Measurements from ENCODE around the gene C2CD2. TPM values are rescaled to one million over a fixed set of nuclear protein-coding genes. Genes with fewer than 3 reads are reported as not detected.
A peak's percentile ranks its signal among the peaks of the same experiment; 100 is the strongest.

The C2CD2 gene
- total RNA-seq, 1 donor from 2014 or later: 4.6 TPM

DNA sequence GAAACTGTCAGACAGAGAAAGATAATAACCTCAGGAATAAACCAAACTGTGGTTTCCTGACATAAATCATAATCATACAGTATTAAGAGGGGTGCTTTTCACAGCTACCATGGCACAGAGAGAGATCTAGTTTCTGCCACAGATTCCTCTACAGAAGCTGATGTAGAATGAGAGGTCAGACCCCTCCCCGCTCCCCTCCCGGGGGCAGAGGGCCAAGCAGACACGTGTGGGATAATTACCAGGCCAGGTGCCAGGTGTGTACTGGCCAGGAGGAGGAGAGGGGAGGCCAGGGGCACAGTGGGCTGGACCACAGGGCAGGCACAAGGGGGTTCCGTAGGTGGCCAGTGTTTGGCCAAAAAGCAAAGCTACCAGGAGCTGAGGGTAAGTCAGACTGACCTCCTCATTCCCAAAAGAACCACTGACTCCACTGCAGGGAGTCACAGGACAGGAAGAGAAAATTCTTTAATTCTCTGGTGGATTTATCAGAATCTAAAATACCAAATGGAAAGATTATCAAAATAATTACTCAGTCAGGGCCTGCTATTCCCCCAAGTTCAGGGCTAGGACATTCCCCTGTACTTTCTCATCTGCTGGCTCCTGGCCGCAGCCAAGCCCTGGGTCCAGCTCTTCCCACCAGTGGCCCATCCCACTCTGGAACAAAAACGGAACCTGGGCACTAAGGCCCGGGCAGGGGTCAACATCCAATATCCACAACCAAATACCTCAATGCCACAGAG lies 30.0 kb downstream of the C2CD2 start:
- ATAC-seq (ENCODE audit: poor library complexity) (peak; percentile 73), DNase-seq (no peak)
- intact Hi-C loops (cut with DNase I): loop anchor here (10.0 kb wide), 2 partner anchors 49 to 81 kb away; partner anchors contain the start of gene PRDM15

DNA sequence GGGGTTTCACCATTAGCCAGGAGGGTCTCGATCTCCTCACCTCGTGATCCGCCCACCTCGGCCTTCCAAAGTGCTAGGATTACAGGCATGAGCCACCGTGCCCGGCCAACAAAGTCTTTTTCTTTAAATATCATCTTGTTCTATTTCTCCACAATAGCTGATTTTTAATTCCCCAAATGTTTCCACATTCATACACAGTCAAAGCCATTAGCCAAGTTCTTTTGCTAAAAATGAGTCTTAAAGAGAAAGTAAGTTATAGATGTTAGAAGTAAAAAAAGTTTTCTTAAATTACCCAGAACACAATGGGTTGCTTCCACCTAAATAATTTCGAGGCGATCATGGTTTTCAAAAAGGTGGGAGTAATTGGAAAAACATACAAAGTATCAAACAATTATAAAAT lies 30.6 kb downstream of the C2CD2 start:
- intact Hi-C loops (cut with DNase I): loop anchor here (10.0 kb wide), 2 partner anchors 48 to 82 kb away; partner anchors contain the start of gene PRDM15
- DNase-seq: no peak
- no peak for ATAC-seq (ENCODE audit: poor library complexity)

DNA sequence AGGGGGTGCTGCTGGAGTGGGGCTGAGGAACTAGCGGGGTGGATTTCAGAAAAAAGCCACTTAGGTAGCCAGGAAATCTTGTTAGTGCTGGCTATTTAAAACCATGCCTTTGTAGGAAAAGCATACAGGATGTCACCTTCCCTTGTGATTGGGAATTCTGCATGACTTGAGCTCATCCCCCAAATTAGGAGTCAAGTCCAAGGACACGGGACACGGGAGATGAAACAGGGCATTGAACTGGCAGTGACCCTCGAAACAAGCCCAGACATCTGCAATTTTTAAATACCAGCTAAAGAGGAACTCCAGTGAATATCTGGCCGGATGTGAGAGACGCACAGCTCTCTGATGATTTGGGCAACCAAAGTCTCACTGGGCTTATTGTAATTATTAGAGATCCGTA lies 32.8 kb downstream of the C2CD2 start:
- ATAC-seq (ENCODE audit: poor library complexity): no peak
- intact Hi-C loops (cut with DNase I): loop anchor here (10.0 kb wide), 2 partner anchors 46 to 84 kb away; partner anchors contain the start of gene PRDM15
- DNase-seq: no peak

DNA sequence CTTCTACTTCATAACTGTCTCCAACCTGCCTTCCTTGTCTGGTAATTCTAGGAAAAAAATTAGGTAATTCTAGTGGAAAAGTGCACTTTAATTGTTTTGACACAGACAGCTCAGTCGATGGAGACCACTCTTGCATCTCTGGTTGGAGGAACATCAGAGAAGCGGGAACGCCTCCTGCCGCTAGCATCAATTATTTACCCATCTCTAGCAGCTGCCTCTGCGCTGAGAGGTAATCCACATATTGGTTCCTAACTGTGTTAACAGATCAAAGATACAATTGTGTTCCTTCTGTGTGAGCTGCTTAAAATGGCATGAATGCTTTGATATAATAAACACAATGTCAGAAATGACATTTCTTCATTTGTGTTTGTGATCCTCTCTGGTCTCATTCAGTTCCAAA lies 33.3 kb downstream of the C2CD2 start:
- intact Hi-C loops (cut with DNase I): loop anchor here (10.0 kb wide), 2 partner anchors 46 to 84 kb away; partner anchors contain the start of gene PRDM15
- ATAC-seq (ENCODE audit: poor library complexity) (no peak), DNase-seq (no peak)

DNA sequence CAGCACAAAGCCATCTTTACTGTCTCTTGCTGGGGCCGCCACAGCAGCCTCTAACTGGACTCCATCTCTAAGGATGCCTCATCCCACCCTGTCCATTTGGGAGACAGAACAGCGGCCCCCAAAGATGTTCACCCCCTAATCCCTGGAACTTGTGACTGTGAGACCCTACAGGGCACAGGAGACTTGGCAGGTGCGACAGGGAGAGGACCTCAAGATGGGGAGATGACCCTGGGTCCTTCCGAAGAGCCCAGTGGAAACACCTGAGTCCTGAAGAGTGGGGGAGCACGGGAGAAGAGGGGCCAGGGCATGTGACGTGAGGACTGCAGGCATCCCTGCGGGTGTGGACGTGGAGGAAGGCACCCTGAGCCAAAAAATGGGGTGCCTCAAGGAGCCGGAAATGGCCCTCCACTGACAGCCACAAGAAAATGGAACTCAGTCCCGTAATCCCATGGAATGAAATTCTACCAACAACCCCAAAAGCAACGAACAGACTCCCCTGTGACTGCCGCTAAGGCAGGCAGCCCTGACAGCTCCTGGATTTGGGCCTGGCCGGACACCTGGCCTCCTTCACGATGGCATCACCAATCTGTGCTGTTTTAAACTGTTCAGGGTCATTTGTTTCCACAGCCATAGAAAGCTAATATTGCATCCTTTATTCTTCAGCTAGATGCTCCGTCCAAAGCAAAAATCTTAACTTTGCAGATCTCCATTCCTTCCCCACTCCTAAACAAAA lies 34.0 kb downstream of the C2CD2 start:
- intact Hi-C loops (cut with DNase I): loop anchor here (10.0 kb wide), 2 partner anchors 45 to 85 kb away; partner anchors contain the start of gene PRDM15
- ATAC-seq (ENCODE audit: poor library complexity) (no peak), DNase-seq (no peak)

DNA sequence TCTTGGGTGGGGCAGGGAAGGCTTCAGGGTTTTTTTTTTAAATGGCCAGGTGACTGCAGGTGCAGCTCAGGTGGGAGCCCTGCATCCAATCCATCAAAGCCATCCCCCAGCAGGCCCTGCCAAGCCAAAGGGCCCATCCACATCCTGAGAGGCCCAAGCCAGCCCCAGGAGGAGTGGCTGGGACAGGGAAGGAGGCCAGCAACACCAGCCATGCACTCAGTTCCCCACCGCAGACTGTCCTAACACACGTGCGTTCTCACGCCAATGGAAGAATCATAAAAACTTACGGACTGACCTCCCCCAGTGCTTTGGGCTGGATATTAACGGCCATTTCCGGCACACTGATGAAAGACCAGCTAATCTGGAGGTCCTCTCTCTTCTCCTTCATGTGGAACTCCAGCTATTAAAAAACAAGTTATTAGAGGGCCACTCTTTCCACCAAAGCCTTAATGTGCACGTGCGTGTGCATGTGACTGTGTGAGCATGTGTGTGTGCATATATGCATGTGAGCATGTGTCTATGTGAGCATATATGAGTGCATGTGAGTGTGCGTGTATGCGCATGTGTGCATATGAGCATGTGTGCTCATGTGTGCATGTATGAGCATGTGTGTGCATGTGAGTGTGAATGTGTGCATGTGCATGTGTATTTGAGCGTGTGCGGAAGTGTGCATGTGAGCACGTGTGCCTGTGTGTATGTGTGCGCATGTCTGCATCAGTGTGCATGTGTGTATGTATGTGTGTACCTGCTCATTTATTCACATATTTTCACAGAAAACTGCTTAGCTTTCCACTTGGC lies 35.1 kb downstream of the C2CD2 start:
- ATAC-seq (ENCODE audit: poor library complexity): no peak
- DNase-seq: no peak

DNA sequence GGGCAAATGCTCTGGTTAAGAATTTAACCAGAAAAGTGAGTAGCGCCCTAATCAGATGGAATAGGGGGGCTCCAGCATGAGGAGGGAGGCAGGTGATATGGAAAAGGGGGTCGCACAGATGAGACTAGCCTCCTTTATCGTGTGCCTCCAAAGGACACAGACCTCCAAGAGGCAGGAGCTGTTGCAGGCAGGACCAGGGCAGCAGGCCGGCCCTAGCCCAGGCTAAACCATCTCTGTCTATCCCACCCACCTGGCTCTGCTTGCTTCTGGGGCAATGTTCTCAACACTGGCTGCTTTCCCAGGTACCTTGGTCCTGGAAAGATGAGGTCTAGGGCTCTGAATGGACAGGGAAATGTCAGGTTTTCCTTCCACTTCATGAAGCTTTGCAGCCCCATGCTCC lies 36.3 kb downstream of the C2CD2 start:
- intact Hi-C loops (cut with DNase I): no loop called here
- ATAC-seq (ENCODE audit: poor library complexity) (no peak), DNase-seq (no peak)

More for the DNA sequence above, 35.1 kb downstream of the C2CD2 start:
- intact Hi-C loops (cut with DNase I): no loop called here

DNA sequence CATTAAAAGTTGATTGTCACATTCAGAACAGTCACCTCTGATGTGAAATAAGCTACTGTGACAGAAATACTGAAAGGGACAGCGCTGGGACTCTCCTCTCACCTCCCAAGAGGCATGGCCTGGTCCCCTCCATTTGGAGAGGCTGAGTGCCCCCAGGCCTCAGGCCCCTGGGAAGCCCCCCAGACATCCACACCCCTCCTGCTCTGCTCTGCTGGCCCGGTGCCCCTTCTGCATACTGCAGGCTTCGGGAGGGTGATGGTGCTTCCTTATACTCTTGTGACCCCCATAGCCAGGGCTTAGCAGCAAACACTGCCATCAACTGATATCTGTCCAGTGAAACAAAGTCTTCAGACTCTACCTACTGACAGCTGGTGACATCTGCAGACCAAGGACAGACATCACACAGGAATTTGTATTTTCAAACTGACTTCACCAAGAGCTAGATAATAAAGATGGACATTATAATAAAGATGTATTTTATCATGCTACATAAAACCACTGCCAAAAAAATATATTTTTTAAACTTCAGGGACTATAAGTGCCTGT lies 36.9 kb downstream of the C2CD2 start:
- intact Hi-C loops (cut with DNase I): no loop called here
- no peak for ATAC-seq (ENCODE audit: poor library complexity)
- DNase-seq: no peak

DNA sequence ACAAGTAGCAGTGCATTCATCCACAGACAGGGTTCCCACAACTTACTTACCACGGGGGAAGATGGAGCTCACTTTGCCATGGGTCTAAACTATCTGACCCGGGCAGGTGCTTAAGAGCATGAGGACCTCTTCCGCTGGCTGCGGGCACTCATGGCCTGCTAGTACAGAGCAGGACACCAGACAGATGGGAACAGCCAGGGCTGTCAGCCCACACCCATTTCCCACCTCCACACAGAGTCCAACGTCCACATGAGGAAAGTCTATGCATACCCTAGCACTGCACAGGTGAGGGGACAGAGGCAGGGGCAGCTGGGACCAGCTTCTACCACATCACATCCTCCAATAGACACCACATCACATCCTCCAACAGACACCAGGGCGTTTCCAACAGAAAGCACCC lies 38.9 kb downstream of the C2CD2 start:
- intact Hi-C loops (cut with DNase I): no loop called here
- ATAC-seq (ENCODE audit: poor library complexity) (no peak), DNase-seq (no peak)

DNA sequence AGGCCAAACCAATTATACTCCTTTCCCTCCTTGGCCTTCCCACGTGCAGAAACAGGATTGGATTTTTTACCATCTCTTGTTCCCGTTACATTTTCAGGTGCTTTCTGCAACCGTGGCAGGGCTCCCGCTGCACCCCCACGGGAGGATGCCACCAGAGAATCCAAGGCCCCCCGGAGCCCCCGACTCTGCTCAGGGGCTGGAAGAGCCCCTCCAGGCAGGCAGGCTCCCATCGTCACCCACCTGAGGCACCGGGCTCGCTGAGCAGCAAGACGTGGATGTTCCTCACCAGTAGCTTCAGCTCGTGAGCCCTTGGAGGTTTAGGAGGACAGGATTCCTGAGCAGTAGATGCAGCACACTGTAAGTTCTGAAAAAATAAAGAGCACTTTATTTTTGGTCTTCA lies 39.5 kb downstream of the C2CD2 start:
- intact Hi-C loops (cut with DNase I): no loop called here
- no peak for ATAC-seq (ENCODE audit: poor library complexity)
- DNase-seq: no peak

DNA sequence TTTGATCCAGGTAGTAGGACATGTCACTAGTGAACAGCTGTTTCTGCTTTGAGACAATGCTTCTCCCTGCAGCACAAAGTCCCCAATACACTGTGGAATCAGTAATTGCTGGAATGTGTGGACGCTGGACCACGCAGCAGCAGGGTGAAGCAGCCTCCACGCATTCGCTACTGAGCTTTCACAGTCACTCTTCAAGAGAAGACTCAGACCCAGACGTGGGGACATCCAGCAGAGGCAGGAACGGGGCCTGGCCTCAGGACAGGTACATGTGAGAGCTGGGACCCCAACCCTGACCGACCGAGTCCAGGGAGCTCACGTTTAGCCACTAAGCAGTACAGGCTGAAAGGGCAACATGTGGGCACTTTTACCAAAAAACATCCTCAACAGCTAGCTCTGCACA lies 40.6 kb downstream of the C2CD2 start:
- intact Hi-C loops (cut with DNase I): no loop called here
- DNase-seq (no peak), ATAC-seq (ENCODE audit: poor library complexity) (no peak)

DNA sequence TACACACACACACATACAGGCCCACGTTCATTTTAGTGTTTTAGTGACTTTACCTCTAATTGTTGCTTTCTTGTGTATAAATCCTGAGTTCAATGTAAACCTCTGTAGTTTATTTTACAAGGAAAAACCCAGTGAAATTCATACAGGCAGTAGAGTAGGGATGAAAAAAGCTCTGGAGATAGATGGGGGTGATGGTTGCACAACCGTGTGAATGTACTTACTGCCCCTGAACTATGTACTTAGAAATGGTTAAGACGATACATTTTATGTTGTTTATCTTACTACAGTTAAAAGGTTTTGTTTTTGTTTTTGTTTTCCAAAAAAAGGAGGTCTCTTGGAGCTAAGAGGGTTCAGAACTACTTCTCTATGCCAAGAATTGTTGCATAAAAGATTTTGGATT lies 45.0 kb downstream of the C2CD2 start:
- DNase-seq (no peak), ATAC-seq (ENCODE audit: poor library complexity) (no peak)
- intact Hi-C loops (cut with DNase I): no loop called here

DNA sequence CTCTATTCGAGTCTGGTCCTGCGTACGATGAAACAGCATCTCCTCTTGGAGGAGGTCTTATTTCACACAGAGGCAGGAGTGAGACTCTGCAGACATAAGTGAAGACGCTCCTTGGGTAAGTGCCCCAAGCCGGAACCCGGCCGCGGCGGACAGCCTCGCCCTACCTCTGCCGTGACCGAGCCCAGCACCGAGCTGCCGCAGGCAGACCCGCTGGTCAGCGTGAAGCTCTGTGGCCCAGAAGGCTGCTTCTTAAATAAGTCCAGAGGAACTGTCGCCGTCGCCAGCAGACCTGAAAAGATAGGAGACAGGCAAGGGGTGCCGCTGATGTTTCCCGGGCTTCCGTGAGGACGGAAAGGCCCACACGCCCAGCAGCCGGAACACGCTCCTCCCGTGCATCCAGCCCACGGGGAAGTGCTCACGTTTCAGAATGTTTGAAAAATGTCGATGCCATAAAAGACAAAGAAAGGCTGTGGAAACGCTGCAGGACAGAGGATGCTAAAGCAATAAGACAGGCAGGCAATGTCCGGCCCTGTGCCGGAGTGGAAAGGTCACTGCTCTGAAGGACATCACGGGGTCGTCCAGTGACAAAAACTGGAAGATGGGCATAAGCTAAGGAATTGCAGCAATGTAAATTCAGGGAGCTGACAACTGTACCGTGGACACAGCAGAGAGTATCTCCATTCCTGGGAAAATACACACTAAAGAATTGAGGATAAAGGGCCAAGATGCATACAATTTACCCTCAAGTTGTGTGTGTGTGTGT lies 46.1 kb downstream of the C2CD2 start:
- intact Hi-C loops (cut with DNase I): no loop called here
- ATAC-seq (ENCODE audit: poor library complexity) (no peak), DNase-seq (no peak)

DNA sequence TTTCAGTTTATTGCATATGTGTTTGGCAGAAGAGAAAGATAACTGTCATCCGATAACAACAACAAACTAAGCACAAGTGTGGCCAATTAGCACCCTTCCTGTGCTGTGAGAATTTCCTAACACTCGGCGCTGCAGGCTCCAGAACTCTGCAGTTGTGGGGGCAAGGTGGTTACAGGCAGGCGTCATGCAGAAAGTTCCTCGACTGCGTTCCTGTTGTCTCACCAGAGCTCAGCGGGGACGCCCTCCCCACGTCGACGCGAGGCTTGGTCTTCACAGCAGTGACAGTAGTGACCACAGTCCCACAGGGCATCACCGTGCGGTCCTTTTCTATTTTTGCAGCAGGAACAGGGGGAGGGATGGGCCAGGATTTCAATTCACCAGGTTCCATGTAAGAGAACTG lies 47.0 kb downstream of the C2CD2 start:
- DNase-seq (no peak), ATAC-seq (ENCODE audit: poor library complexity) (no peak)
- intact Hi-C loops (cut with DNase I): no loop called here

DNA sequence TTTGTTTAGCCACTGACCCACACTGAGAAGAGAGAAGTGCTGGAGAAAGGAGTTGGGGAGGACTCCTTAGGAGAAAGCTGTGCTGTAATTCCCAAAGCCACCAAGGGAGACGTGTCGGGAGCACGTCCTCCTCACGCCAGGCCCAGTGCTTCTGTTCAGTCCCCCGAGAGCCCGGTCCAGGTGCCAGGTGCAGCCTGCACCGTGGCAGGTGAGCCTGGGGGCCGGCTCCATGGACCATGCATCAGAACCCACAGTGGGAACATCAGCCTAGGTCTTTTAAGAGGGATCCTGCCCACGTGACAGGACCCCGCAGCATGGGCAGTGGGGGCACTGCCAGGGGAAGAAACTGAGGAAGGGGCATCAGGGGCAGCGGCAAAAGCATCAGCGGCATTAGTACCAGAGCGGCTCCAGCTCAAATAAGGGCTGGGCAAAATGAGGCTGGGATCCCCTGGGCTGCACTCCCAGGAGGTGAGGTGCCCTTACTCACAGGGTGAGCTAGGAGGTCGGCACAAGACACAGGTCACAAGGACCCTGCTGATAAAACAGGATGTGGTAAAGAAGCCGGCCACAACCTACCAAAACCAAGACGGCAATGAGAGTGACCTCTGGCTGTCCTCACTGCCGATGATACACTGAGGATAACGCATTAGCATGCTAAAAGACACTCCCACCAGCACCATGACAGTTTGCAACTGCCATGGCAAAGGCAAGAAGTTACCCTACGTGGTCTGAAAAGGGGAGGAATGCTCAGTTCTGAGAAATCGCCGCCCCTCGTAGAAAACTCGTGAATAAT lies 50.1 kb downstream of the C2CD2 start:
- no peak for DNase-seq
- intact Hi-C loops (cut with DNase I): no loop called here
- no peak for ATAC-seq (ENCODE audit: poor library complexity)

DNA sequence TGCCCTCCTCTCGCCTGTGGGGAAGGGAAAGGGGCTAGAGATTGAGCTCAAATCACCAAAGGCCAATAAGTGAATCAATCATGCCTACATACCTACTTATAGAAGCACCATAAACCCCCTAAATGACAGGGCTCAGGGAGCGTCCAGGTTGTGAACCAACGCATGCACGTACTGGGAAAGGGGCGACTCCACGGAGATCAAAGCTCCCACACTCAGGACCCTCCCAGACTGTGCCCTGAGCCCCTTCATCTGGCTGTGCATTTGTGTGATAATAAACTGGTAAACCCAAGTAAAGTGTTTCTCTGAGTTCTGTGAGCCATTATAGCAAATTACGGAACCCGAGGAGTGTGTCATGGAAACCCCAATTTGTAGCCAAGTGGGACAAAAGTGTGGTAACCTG lies 50.9 kb downstream of the C2CD2 start:
- ATAC-seq (ENCODE audit: poor library complexity): no peak
- no peak for DNase-seq
- intact Hi-C loops (cut with DNase I): no loop called here

DNA sequence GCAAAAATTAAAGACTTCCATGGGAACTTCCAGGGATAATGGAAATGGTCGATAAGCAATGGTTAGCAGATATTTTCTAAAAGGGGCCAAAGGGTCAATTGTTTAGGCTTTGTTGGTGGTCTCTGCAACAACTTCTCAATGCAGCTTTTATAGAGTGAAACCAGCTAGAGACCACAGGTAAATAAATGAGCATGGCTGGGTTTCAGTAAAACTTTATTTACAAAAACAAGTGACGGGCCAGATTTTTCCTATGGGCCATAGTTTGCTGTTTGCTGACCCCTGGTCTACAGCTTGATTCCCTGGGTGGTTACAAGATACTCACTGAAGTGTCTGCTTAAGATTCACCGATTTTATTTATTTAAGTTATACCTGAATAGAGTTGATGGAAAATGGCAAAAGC lies 52.0 kb downstream of the C2CD2 start:
- ATAC-seq (ENCODE audit: poor library complexity) (no peak), DNase-seq (no peak)
- intact Hi-C loops (cut with DNase I): no loop called here

DNA sequence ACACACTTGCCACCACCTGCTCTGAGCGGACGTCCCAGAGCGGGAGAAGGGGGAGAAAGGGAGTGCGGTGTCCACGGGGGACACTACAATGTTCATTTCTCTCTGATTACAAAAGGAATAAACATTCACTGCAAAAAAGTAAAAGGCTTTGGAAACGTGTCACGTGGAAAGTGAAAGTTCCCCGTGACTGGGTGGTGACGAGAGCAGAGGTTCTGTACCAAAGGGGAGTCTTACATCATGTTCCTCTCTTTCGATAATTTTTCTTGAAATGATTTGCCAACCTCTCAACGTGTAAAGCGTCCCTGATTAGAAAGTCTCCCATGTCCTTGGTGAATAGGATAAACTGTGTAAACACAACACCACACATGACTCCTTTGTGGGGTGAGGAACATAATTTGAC lies 52.7 kb downstream of the C2CD2 start:
- DNase-seq: no peak
- intact Hi-C loops (cut with DNase I): no loop called here
- ATAC-seq (ENCODE audit: poor library complexity): no peak
